ENCODE measurements around the gene ACHE. TPM values are rescaled to one million over a fixed set of nuclear protein-coding genes. Genes with fewer than 3 reads are reported as not detected.

Gene ACHE
- polyA plus RNA-seq, 4 donors, result 3.5 to 11.2 (median 7.7) TPM

GRCh38 chr7:100885440-100886141 is 10.1 kb downstream of the ACHE start:
- 70 to 76% (median 75%) methylated on average over 22 of the region's 22 CpGs for WGBS, 3 donors

GRCh38 chr7:100884736-100885439 is 10.8 kb downstream of the ACHE start:
- FAIRE-seq (no peak), DNase-seq (no peak)
- WGBS, 3 donors, result 92% methylated on average over 28 to 29 of the region's 29 CpGs
- Histone ChIP-seq H3K36me3 (ENCODE audit: control insufficient read depth in 3 of 3, insufficient read depth in 2 of 3, low read depth in 1 of 3, low read length in 3 of 3) (peaks cover 36 to 92% (median 45%) of the 10 kb centered on the region in 3 donors), H3K9me3 (ENCODE audit: control insufficient read depth in 2 of 2, insufficient read depth in 1 of 2, low read depth in 1 of 2, low read length in 1 of 2) (no peaks in the 10 kb centered on the region), H3K4me3 (ENCODE audit: low read depth in 1 of 3, low read length in 3 of 3) (no peak overlapping the region), H3K27ac (ENCODE audit: low read depth in 1 of 3, low read length in 2 of 3) (no peak overlapping the region), H3K4me1 (ENCODE audit: control insufficient read depth in 3 of 3, insufficient read depth in 2 of 3, low read depth in 1 of 3, low read length in 2 of 3) (peaks cover 0 to 25% (median 0%) of the 10 kb centered on the region in 3 donors), H3K27me3 (ENCODE audit: control insufficient read depth in 3 of 3, insufficient read depth in 3 of 3, low read length in 3 of 3) (no peaks in the 10 kb centered on the region)

More at GRCh38 chr7:100885440-100886141, 10.1 kb downstream of the ACHE start:
- Histone ChIP-seq H3K27ac (ENCODE audit: low read depth in 1 of 3, low read length in 2 of 3) (no peak overlapping the region), H3K4me1 (ENCODE audit: control insufficient read depth in 3 of 3, insufficient read depth in 2 of 3, low read depth in 1 of 3, low read length in 2 of 3) (peaks cover 0 to 32% (median 0%) of the 10 kb centered on the region in 3 donors), H3K27me3 (ENCODE audit: control insufficient read depth in 3 of 3, insufficient read depth in 3 of 3, low read length in 3 of 3) (no peaks in the 10 kb centered on the region), H3K4me3 (ENCODE audit: low read depth in 1 of 3, low read length in 3 of 3) (no peak overlapping the region), H3K9me3 (ENCODE audit: control insufficient read depth in 2 of 2, insufficient read depth in 1 of 2, low read depth in 1 of 2, low read length in 1 of 2) (no peaks in the 10 kb centered on the region), H3K36me3 (ENCODE audit: control insufficient read depth in 3 of 3, insufficient read depth in 2 of 3, low read depth in 1 of 3, low read length in 3 of 3) (peaks cover 36 to 85% (median 45%) of the 10 kb centered on the region in 3 donors)
- DNase-seq (no peak), FAIRE-seq (no peak)

- WGBS, 3 donors, result 94 to 97% (median 97%) methylated on average over 24 of the region's 24 CpGs
- Histone ChIP-seq H3K4me3 (ENCODE audit: low read depth in 1 of 3, low read length in 3 of 3) (no peak overlapping the region), H3K4me1 (ENCODE audit: control insufficient read depth in 3 of 3, insufficient read depth in 2 of 3, low read depth in 1 of 3, low read length in 2 of 3) (peaks cover 0 to 13% (median 0%) of the 10 kb centered on the region in 3 donors), H3K36me3 (ENCODE audit: control insufficient read depth in 3 of 3, insufficient read depth in 2 of 3, low read depth in 1 of 3, low read length in 3 of 3) (peaks cover 36 to 96% (median 47%) of the 10 kb centered on the region in 3 donors), H3K27me3 (ENCODE audit: control insufficient read depth in 3 of 3, insufficient read depth in 3 of 3, low read length in 3 of 3) (no peaks in the 10 kb centered on the region), H3K27ac (ENCODE audit: low read depth in 1 of 3, low read length in 2 of 3) (no peak overlapping the region), H3K9me3 (ENCODE audit: control insufficient read depth in 2 of 2, insufficient read depth in 1 of 2, low read depth in 1 of 2, low read length in 1 of 2) (no peaks in the 10 kb centered on the region)
- DNase-seq, result no peak
- no peak for FAIRE-seq
Observed at GRCh38 chr7:100882785-100883526, 12.7 kb downstream of the ACHE start.

GRCh38 chr7:100882201-100882600 is 13.5 kb downstream of the ACHE start:
- Histone ChIP-seq H3K27me3 (ENCODE audit: control insufficient read depth in 3 of 3, insufficient read depth in 3 of 3, low read length in 3 of 3) (no peaks in the 10 kb centered on the region), H3K4me3 (ENCODE audit: low read depth in 1 of 3, low read length in 3 of 3) (no peak overlapping the region), H3K9me3 (ENCODE audit: control insufficient read depth in 2 of 2, insufficient read depth in 1 of 2, low read depth in 1 of 2, low read length in 1 of 2) (no peaks in the 10 kb centered on the region), H3K36me3 (ENCODE audit: control insufficient read depth in 3 of 3, insufficient read depth in 2 of 3, low read depth in 1 of 3, low read length in 3 of 3) (peaks cover 35 to 96% (median 47%) of the 10 kb centered on the region in 3 donors), H3K4me1 (ENCODE audit: control insufficient read depth in 3 of 3, insufficient read depth in 2 of 3, low read depth in 1 of 3, low read length in 2 of 3) (peaks cover 0 to 6% (median 0%) of the 10 kb centered on the region in 3 donors), H3K27ac (ENCODE audit: low read depth in 1 of 3, low read length in 2 of 3) (no peak overlapping the region)
- 90 to 97% (median 96%) methylated on average over 9 of the region's 9 CpGs for WGBS, 3 donors
- FAIRE-seq (no peak), DNase-seq (no peak)

- H3K27ac ChIP-seq (ENCODE audit: low read depth in 1 of 3, low read length in 2 of 3), result no peak overlapping the region
- H3K4me3 ChIP-seq (ENCODE audit: low read depth in 1 of 3, low read length in 3 of 3), result no peak overlapping the region
- no peak for FAIRE-seq
- no peaks in the 10 kb centered on the region for H3K27me3 ChIP-seq (ENCODE audit: control insufficient read depth in 3 of 3, insufficient read depth in 3 of 3, low read length in 3 of 3)
- no peaks in the 10 kb centered on the region for H3K9me3 ChIP-seq (ENCODE audit: control insufficient read depth in 2 of 2, insufficient read depth in 1 of 2, low read depth in 1 of 2, low read length in 1 of 2)
- 96 to 97% (median 97%) methylated on average over 14 to 20 of the region's 20 CpGs for WGBS, 3 donors
- no peak for DNase-seq
- H3K4me1 ChIP-seq (ENCODE audit: control insufficient read depth in 3 of 3, insufficient read depth in 2 of 3, low read depth in 1 of 3, low read length in 2 of 3), result peaks cover 3 to 13% (median 9%) of the 10 kb centered on the region in 3 donors
- peaks cover 33 to 93% (median 38%) of the 10 kb centered on the region in 3 donors for H3K36me3 ChIP-seq (ENCODE audit: control insufficient read depth in 3 of 3, insufficient read depth in 2 of 3, low read depth in 1 of 3, low read length in 3 of 3)
Observed at GRCh38 chr7:100881136-100881535, 14.6 kb downstream of the ACHE start.

- Histone ChIP-seq H3K4me3 (ENCODE audit: low read depth in 1 of 3, low read length in 3 of 3) (no peak overlapping the region), H3K27me3 (ENCODE audit: control insufficient read depth in 3 of 3, insufficient read depth in 3 of 3, low read length in 3 of 3) (no peaks in the 10 kb centered on the region), H3K27ac (ENCODE audit: low read depth in 1 of 3, low read length in 2 of 3) (no peak overlapping the region), H3K4me1 (ENCODE audit: control insufficient read depth in 3 of 3, insufficient read depth in 2 of 3, low read depth in 1 of 3, low read length in 2 of 3) (peaks cover 3 to 14% (median 13%) of the 10 kb centered on the region in 3 donors), H3K36me3 (ENCODE audit: control insufficient read depth in 3 of 3, insufficient read depth in 2 of 3, low read depth in 1 of 3, low read length in 3 of 3) (peaks cover 30 to 91% (median 34%) of the 10 kb centered on the region in 3 donors), H3K9me3 (ENCODE audit: control insufficient read depth in 2 of 2, insufficient read depth in 1 of 2, low read depth in 1 of 2, low read length in 1 of 2) (no peaks in the 10 kb centered on the region)
- FAIRE-seq (no peak), DNase-seq (no peak)
- 87 to 95% (median 90%) methylated on average over 7 of the region's 7 CpGs for WGBS, 3 donors
Observed at GRCh38 chr7:100880645-100881044, 15.0 kb downstream of the ACHE start.

GRCh38 chr7:100879685-100880261 is 15.9 kb downstream of the ACHE start:
- DNase-seq, result no peak
- Histone ChIP-seq H3K9me3 (ENCODE audit: control insufficient read depth in 2 of 2, insufficient read depth in 1 of 2, low read depth in 1 of 2, low read length in 1 of 2) (no peaks in the 10 kb centered on the region), H3K4me3 (ENCODE audit: low read depth in 1 of 3, low read length in 3 of 3) (no peak overlapping the region), H3K36me3 (ENCODE audit: control insufficient read depth in 3 of 3, insufficient read depth in 2 of 3, low read depth in 1 of 3, low read length in 3 of 3) (peaks cover 23 to 83% (median 28%) of the 10 kb centered on the region in 3 donors), H3K27me3 (ENCODE audit: control insufficient read depth in 3 of 3, insufficient read depth in 3 of 3, low read length in 3 of 3) (no peaks in the 10 kb centered on the region), H3K4me1 (ENCODE audit: control insufficient read depth in 3 of 3, insufficient read depth in 2 of 3, low read depth in 1 of 3, low read length in 2 of 3) (peaks cover 3 to 14% (median 7%) of the 10 kb centered on the region in 3 donors), H3K27ac (ENCODE audit: low read depth in 1 of 3, low read length in 2 of 3) (no peak overlapping the region)
- FAIRE-seq, result no peak
- WGBS, 3 donors, result 88 to 91% (median 89%) methylated on average over 11 of the region's 11 CpGs

GRCh38 chr7:100878685-100879084 is 17.0 kb downstream of the ACHE start:
- H3K27ac ChIP-seq (ENCODE audit: low read depth in 1 of 3, low read length in 2 of 3), result no peak overlapping the region
- no peaks in the 10 kb centered on the region for H3K27me3 ChIP-seq (ENCODE audit: control insufficient read depth in 3 of 3, insufficient read depth in 3 of 3, low read length in 3 of 3)
- H3K4me1 ChIP-seq (ENCODE audit: control insufficient read depth in 3 of 3, insufficient read depth in 2 of 3, low read depth in 1 of 3, low read length in 2 of 3), result peaks cover 3 to 16% (median 14%) of the 10 kb centered on the region in 3 donors
- peaks cover 18 to 80% (median 22%) of the 10 kb centered on the region in 3 donors for H3K36me3 ChIP-seq (ENCODE audit: control insufficient read depth in 3 of 3, insufficient read depth in 2 of 3, low read depth in 1 of 3, low read length in 3 of 3)
- DNase-seq, result no peak
- no peak overlapping the region for H3K4me3 ChIP-seq (ENCODE audit: low read depth in 1 of 3, low read length in 3 of 3)
- 64 to 81% (median 78%) methylated on average over 6 of the region's 6 CpGs for WGBS, 3 donors
- FAIRE-seq, result no peak
- no peaks in the 10 kb centered on the region for H3K9me3 ChIP-seq (ENCODE audit: control insufficient read depth in 2 of 2, insufficient read depth in 1 of 2, low read depth in 1 of 2, low read length in 1 of 2)

All from small intestine (tissue), 7 donors.